Omental fat pad (tissue), 4 donors: ENCODE measurements around the gene FAM187B. TPM values are rescaled to one million over a fixed set of nuclear protein-coding genes. Genes with fewer than 3 reads are reported as not detected.

Source experiments
- ATAC-seq: fragments of 150-250 bp; one replicate; pipeline ENCODE4 v1.9.1; 2016; ENCODE audit warnings: mild to moderate bottlenecking, moderate library complexity; ENCODE audit not compliant: low FRiP score
- DNase-seq: peaks from one replicate; pipeline ENCODE4 v3.0.0-alpha.2; 2019; ENCODE audit warnings: low spot score
- CTCF ChIP-seq, 3 donors: fragments of 450-650 bp; IDR thresholded peaks; one replicate each; pipeline ENCODE4 v1.5.1; 2016 to 2017; ENCODE audit warnings: antibody characterized with exemption in 3 of 3, mild to moderate bottlenecking in 3 of 3, moderate library complexity in 2 of 3
- total RNA-seq, 4 donors: library from RNA; depleted of rRNA; stranded (reverse); fragments of >200 nt; gene quantifications; one replicate each; pipeline ENCODE4 v1.1.0, GENCODE V29; 2016

The FAM187B gene
- total RNA-seq, result not detected

- DNase-seq, result no peak
- no peak for ATAC-seq
- TF ChIP-seq CTCF (IDR thresholded peaks at IDR 0.05), result no peak
Observed at GRCh38 chr19:35228177-35228930, at the start of gene FAM187B. Gene FAM187B (minus strand): TSS chr19:35228739. CDS start chr19:35228680, 59 bp downstream.

GRCh38 chr19:35276706-35277281 is 48.3 kb upstream of the FAM187B start:
- ATAC-seq, result no peak
- TF ChIP-seq CTCF (IDR thresholded peaks at IDR 0.05), result no peak
- DNase-seq, result no peak

- TF ChIP-seq CTCF (IDR thresholded peaks at IDR 0.05), result no peak
- DNase-seq, result no peak
- ATAC-seq, result no peak
Observed at GRCh38 chr19:35274323-35274722, 45.8 kb upstream of the FAM187B start.

GRCh38 chr19:35273686-35274259 is 45.2 kb upstream of the FAM187B start:
- TF ChIP-seq CTCF (IDR thresholded peaks at IDR 0.05), result no peak
- ATAC-seq, result no peak
- no peak for DNase-seq

- no peak for ATAC-seq
- no peak for TF ChIP-seq CTCF (IDR thresholded peaks at IDR 0.05)
- no peak for DNase-seq
Observed at GRCh38 chr19:35272954-35273649, 44.6 kb upstream of the FAM187B start.

- ATAC-seq (no peak), DNase-seq (no peak)
- no peak for TF ChIP-seq CTCF (IDR thresholded peaks at IDR 0.05)
Observed at GRCh38 chr19:35272122-35272719, 43.7 kb upstream of the FAM187B start.
